Epithelial cell of esophagus (primary cell): Measurements from ENCODE around the gene WBP11.
A peak's percentile ranks its signal among the peaks of the same experiment; 100 is the strongest.

ENCODE experiments used
- DNase-seq: peaks from one replicate; pipeline ENCODE4 v3.0.0; 2010; ENCODE audit warnings: low read depth
- H3K4me3 ChIP-seq: 2 replicates; pipeline ENCODE4 v1.5.1; 2011; ENCODE audit warnings: mild to moderate bottlenecking, low read length, control low read depth
- TF ChIP-seq, protein P1 (sequence below): IDR thresholded peaks from 2 replicates; pipeline ENCODE4 v1.5.1; 2011; ENCODE audit warnings: low read depth, mild to moderate bottlenecking, low read length, control low read depth, inconsistent platforms; ENCODE audit not compliant: insufficient read depth; ENCODE audit errors: missing control alignments

The WBP11 gene

DNA sequence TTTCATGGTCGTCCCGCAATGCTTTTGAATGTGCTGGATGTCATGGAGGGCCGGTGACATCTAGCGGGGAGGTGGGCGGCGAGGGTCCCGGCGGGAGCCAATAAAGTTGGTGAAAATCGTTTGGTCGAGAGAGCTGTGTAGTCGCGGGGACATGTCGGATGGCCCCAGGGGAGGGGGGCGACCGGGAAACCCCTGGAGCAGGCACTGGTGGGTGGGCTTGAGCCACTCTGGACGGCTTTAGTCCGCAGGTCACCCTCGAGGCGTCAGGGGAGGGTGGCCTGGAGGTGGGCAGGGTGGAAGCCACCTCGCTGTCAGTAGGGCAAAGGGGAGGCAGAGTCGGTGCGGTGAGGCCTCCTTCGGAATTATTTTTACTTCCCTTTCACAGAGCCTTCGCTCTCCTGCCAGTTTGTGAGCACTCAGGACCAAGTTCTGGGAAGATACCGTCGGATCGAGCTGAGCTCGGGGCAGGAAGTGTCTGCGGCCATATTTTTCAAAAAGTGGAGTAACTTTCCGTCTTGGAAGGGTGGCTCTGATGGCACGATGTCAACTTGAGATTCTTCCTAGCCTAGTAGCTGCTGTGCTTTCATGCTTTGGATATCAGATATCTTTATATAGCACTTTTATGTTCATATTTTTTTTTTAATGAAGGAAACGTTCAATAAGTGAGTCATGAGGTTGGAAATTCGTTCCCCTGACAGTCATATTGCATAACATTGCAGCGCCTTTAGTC lies 28.2 kb downstream of the WBP11 start:
- DNase-seq = peak; percentile 73
- H3K4me3 ChIP-seq = peak overlapping the region; percentile 90
- TF ChIP-seq, protein P1, sequence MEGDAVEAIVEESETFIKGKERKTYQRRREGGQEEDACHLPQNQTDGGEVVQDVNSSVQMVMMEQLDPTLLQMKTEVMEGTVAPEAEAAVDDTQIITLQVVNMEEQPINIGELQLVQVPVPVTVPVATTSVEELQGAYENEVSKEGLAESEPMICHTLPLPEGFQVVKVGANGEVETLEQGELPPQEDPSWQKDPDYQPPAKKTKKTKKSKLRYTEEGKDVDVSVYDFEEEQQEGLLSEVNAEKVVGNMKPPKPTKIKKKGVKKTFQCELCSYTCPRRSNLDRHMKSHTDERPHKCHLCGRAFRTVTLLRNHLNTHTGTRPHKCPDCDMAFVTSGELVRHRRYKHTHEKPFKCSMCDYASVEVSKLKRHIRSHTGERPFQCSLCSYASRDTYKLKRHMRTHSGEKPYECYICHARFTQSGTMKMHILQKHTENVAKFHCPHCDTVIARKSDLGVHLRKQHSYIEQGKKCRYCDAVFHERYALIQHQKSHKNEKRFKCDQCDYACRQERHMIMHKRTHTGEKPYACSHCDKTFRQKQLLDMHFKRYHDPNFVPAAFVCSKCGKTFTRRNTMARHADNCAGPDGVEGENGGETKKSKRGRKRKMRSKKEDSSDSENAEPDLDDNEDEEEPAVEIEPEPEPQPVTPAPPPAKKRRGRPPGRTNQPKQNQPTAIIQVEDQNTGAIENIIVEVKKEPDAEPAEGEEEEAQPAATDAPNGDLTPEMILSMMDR = no peak

DNA sequence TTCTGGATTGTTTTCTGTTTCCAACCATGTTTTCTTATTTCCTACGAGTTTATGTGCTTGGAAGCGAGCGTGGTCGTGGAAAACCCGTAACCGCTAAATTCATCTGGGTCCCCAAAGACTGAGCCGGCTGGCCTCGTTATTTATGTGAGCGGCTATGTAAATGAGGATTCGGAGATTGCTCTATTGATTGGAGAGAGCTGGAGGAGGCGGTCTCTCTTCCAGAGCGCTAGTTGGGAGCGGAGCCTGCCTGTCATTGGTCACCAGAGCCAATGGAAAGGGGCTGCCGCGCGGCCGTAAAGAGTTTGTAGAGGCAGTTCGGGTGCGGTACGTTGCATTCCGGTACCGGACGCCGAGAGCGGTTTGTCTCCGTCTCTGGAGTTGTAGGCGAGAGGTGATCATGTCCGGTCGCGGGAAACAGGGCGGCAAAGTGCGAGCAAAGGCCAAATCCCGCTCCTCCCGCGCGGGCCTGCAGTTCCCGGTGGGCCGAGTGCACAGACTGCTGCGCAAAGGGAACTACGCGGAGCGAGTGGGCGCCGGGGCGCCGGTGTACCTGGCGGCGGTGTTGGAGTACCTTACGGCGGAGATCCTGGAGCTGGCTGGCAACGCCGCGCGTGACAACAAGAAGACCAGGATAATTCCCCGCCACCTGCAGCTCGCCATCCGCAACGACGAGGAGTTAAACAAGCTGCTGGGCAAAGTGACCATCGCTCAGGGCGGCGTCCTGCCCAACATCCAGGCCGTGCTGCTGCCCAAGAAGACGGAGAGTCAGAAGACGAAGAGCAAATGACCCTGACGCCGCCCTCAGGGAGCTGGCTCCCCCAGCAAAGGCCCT lies 29.0 kb downstream of the WBP11 start:
- DNase-seq = peak; percentile 98
- TF ChIP-seq, protein P1 = no peak
- peak overlapping the region; percentile 90 for H3K4me3 ChIP-seq

DNA sequence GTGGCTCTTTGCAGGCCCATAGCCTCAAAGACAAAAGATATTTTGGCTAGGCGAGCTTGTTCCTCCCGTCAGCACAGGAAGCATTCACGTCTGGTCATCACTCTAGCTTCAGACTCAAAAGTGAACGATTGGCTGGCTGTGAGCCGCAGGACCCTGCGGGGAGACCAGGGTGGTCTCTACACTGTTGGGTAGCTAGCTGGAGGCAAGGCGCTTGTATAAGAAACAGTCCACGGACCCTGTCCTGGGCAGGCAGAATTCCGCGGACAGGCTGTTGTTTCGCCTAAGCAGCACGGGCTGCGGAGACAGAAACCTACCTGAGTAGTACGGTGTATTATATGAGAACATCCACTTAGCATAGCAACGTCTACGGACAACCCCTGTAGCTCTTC lies 29.6 kb downstream of the WBP11 start:
- DNase-seq = no peak
- peak overlapping the region; percentile 90 for H3K4me3 ChIP-seq
- TF ChIP-seq, protein P1 = no peak

DNA sequence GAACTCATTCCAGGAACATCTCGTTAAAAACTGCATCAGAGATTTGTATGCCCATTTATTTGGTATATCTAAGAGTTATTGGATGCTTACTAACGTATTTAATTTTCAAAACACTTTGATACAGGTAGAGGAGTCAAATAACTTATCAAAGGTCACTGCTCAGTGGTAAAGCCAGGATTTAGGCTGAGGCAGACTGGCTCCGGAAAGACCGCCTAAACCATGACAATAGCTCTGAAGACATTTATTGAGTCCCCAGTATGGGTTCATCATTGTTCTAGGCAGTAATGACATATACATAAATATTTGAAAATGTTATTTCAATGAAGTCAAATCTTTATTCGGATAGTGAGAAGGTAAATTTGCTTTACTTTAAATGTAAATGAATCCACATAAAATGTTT lies 30.3 kb downstream of the WBP11 start:
- TF ChIP-seq, protein P1 = no peak
- DNase-seq = no peak
- H3K4me3 ChIP-seq = no peak overlapping the region

DNA sequence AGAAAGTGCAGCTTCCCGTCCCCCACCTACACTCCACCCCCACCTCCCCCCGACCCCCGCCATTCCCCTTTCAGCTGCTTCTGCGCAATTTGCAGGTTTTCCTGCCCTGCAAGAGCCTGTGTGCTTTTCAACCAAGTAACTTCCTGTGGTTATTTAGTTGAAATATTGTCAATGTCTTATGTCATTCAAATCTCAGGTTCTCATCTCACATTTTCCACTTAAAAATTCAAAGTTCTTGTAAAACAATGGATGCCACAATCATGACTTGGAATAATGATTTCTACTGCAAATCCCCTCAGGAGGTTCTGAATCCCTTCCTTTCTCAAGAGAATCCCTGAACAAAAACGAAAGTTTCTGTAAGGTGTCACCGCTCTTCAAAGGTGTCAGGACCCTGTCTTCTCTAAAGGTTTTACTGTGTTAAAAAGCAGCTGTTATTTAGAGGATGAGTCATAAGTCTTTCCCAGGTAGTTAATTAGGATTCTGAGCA lies 31.6 kb downstream of the WBP11 start:
- TF ChIP-seq, protein P1 = no peak
- no peak for DNase-seq
- H3K4me3 ChIP-seq = no peak overlapping the region

DNA sequence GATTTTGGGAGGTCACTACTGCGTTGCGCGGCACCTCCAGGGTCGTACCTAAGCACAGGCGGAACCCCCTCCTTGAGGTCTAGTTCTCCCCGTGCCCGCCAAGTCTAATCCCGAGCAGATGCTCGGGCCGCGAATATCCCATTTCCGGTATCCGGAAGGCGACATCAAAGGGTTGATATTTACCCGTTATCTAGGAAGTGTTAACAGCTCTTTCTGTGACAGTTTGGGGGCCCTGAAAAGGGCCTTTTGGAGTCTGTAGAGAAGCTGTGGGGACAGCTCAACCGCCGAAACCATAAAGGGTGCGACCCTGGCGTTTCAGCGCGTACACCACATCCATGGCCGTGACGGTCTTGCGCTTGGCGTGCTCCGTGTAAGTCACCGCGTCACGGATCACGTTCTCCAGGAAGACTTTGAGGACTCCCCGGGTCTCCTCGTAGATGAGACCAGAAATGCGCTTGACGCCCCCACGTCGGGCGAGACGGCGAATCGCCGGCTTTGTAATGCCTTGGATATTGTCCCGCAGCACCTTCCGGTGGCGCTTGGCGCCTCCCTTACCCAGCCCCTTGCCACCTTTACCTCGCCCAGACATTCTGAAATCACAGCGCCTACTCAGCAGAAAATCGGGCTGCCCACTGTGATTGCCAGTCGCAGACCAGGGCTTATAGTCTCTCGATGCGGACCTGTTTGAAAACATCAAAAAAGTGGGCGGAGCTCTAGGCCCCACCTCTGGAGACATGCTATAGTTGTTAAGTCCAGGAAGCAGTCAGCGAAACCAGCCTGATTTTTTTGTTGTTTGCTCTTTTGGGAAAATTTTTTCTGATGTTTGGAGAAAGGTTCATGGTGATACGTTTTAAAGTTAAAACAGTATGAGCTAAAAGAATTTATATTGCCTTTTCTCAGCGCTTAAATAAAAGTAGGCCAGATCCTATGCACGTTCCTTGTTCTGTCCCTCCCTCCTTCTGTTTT lies 32.5 kb downstream of the WBP11 start:
- DNase-seq = peak; percentile 95
- peak overlapping the region; percentile 95 for H3K4me3 ChIP-seq
- TF ChIP-seq, protein P1 = no peak
